Tibial nerve (tissue), 4 donors: Measurements from ENCODE around the gene NSG2. TPM values are rescaled to one million over a fixed set of nuclear protein-coding genes. Genes with fewer than 3 reads are reported as not detected.
A peak's percentile ranks its signal among the peaks of the same experiment; 100 is the strongest.
"Not testable (repeated sequence)": the region's sequence is repeated elsewhere in the genome, so short reads cannot be mapped to it uniquely, and the experiment has no call there.

Experiments
- DNase-seq, 2 donors: peaks; one replicate each; pipeline ENCODE4 v3.0.0-alpha.2; 2019; ENCODE audit warnings: low spot score in 2 of 2
- H3K27ac ChIP-seq, 4 donors: fragments of 200-600 bp; sonication (generic) in 3 of 4; one replicate each; pipeline ENCODE4 v1.5.1; 2017 to 2019; ENCODE audit warnings: mild to moderate bottlenecking in 1 of 4
- H3K27me3 ChIP-seq, 2 donors: fragments of 200-600 bp; sonication (generic) in 1 of 2; one replicate each; pipeline versions ENCODE4 v1.5.1 to v1.6.0; 2017 to 2019
- H3K36me3 ChIP-seq, 3 donors: fragments of 200-600 bp; sonication (generic); one replicate each; pipeline ENCODE4 v1.5.1; 2018 to 2019
- H3K4me1 ChIP-seq, 4 donors: fragments of 200-600 bp; sonication (generic) in 3 of 4; one replicate each; pipeline ENCODE4 v1.5.1; 2017 to 2019
- H3K4me3 ChIP-seq, 4 donors: fragments of 200-600 bp; sonication (generic) in 3 of 4; one replicate each; pipeline ENCODE4 v1.5.1; 2017 to 2019; ENCODE audit warnings: mild to moderate bottlenecking in 1 of 4, moderate library complexity in 1 of 4
- H3K9me3 ChIP-seq, 4 donors: fragments of 200-600 bp; sonication (generic) in 3 of 4; one replicate each; pipeline ENCODE4 v1.5.1; 2017 to 2019
- EP300 ChIP-seq, 2 donors: sonication (generic); formaldehyde crosslinking; IDR thresholded peaks; one replicate each; pipeline ENCODE4 v1.6.1; 2017; ENCODE audit warnings: antibody characterized with exemption in 2 of 2, mild to moderate bottlenecking in 1 of 2
- POLR2A ChIP-seq, 2 donors: fragments of 450-650 bp; IDR thresholded peaks; one replicate each; pipeline ENCODE4 v1.6.1; 2017; ENCODE audit warnings: antibody characterized with exemption in 2 of 2, mild to moderate bottlenecking in 2 of 2, moderate library complexity in 2 of 2
- WGBS, 2 donors: methylation state at CpG; one replicate each; pipeline ENCODE4 v1.1.5; 2018; 5-methylcytosine and 5-hydroxymethylcytosine counted together
- total RNA-seq, 4 donors: library from RNA; depleted of rRNA; stranded (reverse); fragments of >200 nt; gene quantifications; one replicate each; pipeline ENCODE4 v1.1.0, GENCODE V29; 2016
- TF ChIP-seq, protein P1 (sequence below), 5 experiments: fragments of 200-600 bp in 3 of 5; fragments of 450-650 bp in 2 of 5; sonication (generic) in 3 of 5; IDR thresholded peaks; one replicate each; pipeline ENCODE4 v1.5.1; 2016 to 2019; ENCODE audit warnings: antibody characterized with exemption in 5 of 5, mild to moderate bottlenecking in 3 of 5, moderate library complexity in 2 of 5

The NSG2 gene
- total RNA-seq, 4 donors from 2014 or later = not detected

DNA sequence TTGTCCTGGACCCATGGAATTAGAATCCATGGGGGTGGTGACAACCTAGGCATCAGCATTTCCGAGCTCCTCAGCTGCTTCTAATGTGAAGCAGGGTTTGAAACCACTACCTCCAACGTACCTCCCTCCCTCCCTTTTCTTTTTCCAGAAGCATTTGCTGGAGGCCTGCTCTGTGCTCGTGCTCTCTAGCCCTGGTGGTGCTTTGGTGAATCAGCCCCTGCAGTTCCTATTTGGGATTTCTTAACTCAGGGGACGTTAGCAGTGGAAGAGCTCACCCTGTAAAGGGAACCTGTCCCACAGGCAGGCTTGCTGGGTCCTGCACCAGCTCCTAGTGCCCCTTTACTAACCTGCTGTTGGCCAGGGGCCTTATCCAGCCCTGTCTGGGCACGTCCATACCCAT lies 55.0 kb downstream of the NSG2 start:
- H3K4me3 ChIP-seq = no peak overlapping the region
- no peak for TF ChIP-seq POLR2A (IDR thresholded peaks at IDR 0.05)
- H3K36me3 ChIP-seq = no peaks in the 10 kb centered on the region
- no peak overlapping the region for H3K27ac ChIP-seq
- no peaks in the 10 kb centered on the region for H3K9me3 ChIP-seq
- WGBS, 2 donors = 64 to 69% methylated on average over 5 of the region's 5 CpGs
- DNase-seq = no peak
- no peaks in the 10 kb centered on the region for H3K4me1 ChIP-seq
- H3K27me3 ChIP-seq = no peaks in the 10 kb centered on the region

DNA sequence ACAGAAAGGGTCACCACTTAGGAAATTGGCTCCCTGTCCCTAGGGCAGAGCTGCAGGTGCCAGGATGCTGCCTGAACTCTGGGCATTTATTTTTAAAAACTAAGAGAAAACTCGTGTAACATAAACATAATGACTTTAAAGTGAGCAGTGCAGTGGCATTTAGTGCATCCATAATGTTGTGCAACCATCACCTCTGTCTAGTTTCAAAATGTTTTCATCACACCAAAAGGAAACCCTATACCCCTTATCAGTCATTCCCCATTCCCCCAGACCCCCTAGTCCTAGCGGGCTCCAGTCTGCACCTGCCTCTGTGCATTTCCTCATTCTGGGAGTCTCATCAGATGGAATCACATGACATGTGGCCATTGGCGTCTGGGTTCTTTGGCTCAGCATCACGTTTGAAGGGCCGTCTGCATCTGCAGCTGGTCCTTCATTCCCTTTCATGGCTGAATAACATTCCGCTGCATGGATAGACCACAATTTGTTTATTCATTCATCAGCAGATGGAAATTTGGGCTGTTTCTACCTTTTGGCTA lies 55.8 kb downstream of the NSG2 start:
- Histone ChIP-seq H3K27ac (no peak overlapping the region), H3K36me3 (no peaks in the 10 kb centered on the region), H3K27me3 (no peaks in the 10 kb centered on the region), H3K9me3 (no peaks in the 10 kb centered on the region), H3K4me1 (no peaks in the 10 kb centered on the region), H3K4me3 (no peak overlapping the region)
- DNase-seq = no peak
- WGBS, 2 donors = 67 to 73% methylated on average over 6 of the region's 6 CpGs
- TF ChIP-seq EP300 (IDR thresholded peaks at IDR 0.05) (no peak), POLR2A (IDR thresholded peaks at IDR 0.05) (no peak)
- TF ChIP-seq, protein P1, sequence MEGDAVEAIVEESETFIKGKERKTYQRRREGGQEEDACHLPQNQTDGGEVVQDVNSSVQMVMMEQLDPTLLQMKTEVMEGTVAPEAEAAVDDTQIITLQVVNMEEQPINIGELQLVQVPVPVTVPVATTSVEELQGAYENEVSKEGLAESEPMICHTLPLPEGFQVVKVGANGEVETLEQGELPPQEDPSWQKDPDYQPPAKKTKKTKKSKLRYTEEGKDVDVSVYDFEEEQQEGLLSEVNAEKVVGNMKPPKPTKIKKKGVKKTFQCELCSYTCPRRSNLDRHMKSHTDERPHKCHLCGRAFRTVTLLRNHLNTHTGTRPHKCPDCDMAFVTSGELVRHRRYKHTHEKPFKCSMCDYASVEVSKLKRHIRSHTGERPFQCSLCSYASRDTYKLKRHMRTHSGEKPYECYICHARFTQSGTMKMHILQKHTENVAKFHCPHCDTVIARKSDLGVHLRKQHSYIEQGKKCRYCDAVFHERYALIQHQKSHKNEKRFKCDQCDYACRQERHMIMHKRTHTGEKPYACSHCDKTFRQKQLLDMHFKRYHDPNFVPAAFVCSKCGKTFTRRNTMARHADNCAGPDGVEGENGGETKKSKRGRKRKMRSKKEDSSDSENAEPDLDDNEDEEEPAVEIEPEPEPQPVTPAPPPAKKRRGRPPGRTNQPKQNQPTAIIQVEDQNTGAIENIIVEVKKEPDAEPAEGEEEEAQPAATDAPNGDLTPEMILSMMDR (IDR thresholded peaks at IDR 0.05) = no peak

DNA sequence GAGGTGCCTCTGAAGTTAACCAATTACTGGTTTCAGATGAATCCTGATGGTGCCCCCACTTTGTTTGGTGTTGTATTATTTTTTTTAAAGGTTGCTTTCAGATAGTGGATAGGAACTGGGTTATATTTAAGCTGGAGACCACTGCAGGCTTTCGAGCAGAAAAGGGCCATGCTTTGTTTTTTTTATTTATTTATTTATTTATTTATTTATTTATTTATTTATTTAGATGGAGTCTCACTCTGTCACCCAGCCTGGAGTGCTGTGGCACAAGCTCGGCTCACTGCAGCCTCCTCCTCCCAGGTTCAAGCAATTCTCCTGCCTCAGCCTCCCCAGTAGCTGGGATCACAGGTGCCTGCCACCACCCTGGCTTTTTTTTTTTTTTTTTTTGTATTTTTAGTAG lies 57.1 kb downstream of the NSG2 start:
- not testable (repeated sequence) for H3K4me1 ChIP-seq, H3K27ac ChIP-seq, H3K4me3 ChIP-seq, DNase-seq, H3K36me3 ChIP-seq, H3K27me3 ChIP-seq, H3K9me3 ChIP-seq
- WGBS, 2 donors = 81 to 85% methylated on average over 2 of the region's 2 CpGs

DNA sequence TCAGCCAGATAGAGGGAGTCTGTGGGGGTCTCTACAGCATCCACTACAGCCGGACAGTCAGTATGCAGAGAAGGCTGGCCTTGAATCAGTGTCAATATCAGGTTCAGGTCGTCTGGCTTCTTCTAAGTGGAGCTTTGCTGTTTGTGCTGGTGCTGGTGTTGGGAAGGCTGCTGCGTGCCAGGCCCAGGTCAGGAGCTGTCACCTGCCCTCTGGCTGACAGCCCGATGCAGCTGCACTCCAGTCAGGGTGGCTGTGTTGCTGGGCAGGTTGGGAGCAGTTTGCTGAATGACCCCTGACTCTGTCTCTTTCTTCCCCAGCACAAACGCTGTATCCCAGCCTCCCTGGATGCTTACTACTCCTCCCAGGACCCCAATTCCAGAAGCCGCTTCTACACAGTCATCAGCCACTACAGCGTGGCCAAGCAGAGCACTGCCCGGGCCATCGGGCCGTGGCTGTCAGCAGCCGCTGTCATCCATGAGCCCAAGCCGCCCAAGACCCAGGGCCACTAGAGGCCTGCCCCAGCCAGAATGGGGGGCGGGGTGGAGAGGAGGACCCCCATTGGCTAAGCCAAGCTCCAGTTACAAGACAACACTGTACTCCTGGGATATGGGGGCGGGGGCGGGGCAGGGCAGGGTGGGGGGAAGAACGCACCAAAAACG lies 61.6 kb downstream of the NSG2 start:
- no peak overlapping the region for H3K27ac ChIP-seq
- no peak overlapping the region for H3K4me3 ChIP-seq
- no peaks in the 10 kb centered on the region for H3K36me3 ChIP-seq
- 63 to 64% methylated on average over 16 to 17 of the region's 17 CpGs for WGBS, 2 donors
- no peaks in the 10 kb centered on the region for H3K27me3 ChIP-seq
- DNase-seq = peak in 1 of 2 donors; percentile 8
- H3K9me3 ChIP-seq = no peaks in the 10 kb centered on the region
- TF ChIP-seq, protein P1 (IDR thresholded peaks at IDR 0.05) = no peak
- no peak for TF ChIP-seq EP300 (IDR thresholded peaks at IDR 0.05)
- TF ChIP-seq POLR2A (IDR thresholded peaks at IDR 0.05) = no peak
- no peaks in the 10 kb centered on the region for H3K4me1 ChIP-seq

DNA sequence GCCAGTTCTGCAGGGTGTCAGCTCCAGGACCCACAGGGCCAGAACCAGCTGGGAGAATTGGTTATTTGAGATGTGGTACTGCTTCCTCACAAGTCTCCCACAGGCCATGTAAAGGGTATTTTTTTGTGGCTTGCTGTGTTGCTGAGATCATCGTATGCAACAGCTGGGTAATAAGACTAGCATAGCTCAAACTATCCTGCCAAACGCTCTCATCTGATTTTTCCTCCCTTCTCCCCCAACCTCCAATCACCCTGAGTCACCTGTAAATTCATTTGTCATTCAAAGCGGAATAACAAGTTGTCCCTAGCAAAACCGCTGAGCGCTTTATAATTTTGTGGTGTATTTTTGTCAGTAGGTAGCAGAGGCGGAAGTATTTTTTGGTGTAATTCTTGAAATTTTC lies 63.2 kb downstream of the NSG2 start:
- WGBS, 2 donors = 87% methylated on average over 6 of the region's 6 CpGs
- no peak overlapping the region for H3K27ac ChIP-seq
- DNase-seq = no peak
- no peaks in the 10 kb centered on the region for H3K27me3 ChIP-seq
- TF ChIP-seq EP300 (IDR thresholded peaks at IDR 0.05) (no peak), POLR2A (IDR thresholded peaks at IDR 0.05) (no peak)
- TF ChIP-seq, protein P1 (IDR thresholded peaks at IDR 0.05) = no peak
- H3K9me3 ChIP-seq = no peaks in the 10 kb centered on the region
- H3K4me1 ChIP-seq = no peaks in the 10 kb centered on the region
- no peak overlapping the region for H3K4me3 ChIP-seq
- no peaks in the 10 kb centered on the region for H3K36me3 ChIP-seq

DNA sequence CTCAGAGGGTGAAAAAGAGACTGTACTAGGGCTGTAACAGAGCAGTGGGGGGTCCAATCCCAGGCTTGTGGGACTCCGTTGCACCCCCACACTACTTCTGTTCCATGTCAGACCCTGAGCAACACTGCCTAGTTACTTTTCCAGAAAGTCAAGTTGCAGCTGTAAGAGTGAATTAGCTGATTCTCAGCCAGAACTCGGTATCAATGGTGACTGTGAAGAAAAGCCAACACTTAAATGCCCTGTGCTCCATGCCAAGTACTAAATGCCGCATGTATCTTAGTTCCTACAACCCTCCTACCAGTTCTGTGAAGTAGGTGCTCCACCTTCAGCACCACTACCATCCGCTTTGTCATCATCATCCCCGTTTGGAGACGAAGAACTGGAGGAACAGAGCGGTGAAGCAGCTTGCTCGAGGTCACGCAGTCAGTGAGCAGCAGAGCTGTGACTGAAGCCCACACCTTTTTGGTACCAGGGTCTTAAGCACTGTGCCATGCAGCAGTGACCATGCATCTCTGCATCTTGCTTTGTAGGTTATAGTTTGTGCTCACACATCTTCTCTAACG lies 64.3 kb downstream of the NSG2 start:
- Histone ChIP-seq H3K4me3 (no peak overlapping the region), H3K27me3 (no peaks in the 10 kb centered on the region)
- WGBS, 2 donors = 81 to 82% methylated on average over 10 of the region's 10 CpGs

More for the DNA sequence above, 64.3 kb downstream of the NSG2 start:
- Histone ChIP-seq H3K4me1 (no peaks in the 10 kb centered on the region), H3K9me3 (no peaks in the 10 kb centered on the region), H3K36me3 (no peaks in the 10 kb centered on the region), H3K27ac (no peak overlapping the region)
- TF ChIP-seq, protein P1 (IDR thresholded peaks at IDR 0.05) = no peak
- no peak for TF ChIP-seq EP300 (IDR thresholded peaks at IDR 0.05)
- TF ChIP-seq POLR2A (IDR thresholded peaks at IDR 0.05) = no peak
- no peak for DNase-seq
